GM13977 (cell line): ENCODE results near the gene PLPPR5.

Source experiments
- DNase-seq: peaks from one replicate; pipeline ENCODE4 v3.0.0; 2012; ENCODE audit warnings: low spot score
- CTCF ChIP-seq: IDR thresholded peaks from 2 replicates; pipeline ENCODE4 v1.5.1; 2012; ENCODE audit warnings: mild to moderate bottlenecking, control low read depth; ENCODE audit not compliant: insufficient read depth; ENCODE audit errors: extremely low read depth, missing control alignments
- in situ Hi-C: fragments of 300-500 bp; cut with MboI; formaldehyde crosslinking; loops from one replicate; pipeline ENCODE4 v1.12.0; 2022; ENCODE audit warnings: low sequenced_read_pairs, low pct_unique_long_range_greater_than_20kb, mixed read lengths, inconsistent platforms; ENCODE audit not compliant: unreplicated experiment

Gene PLPPR5

GRCh38 chr1:98937347-98937746 lies 67.3 kb downstream of the PLPPR5 start:
- no peak for TF ChIP-seq CTCF
- in situ Hi-C loops, result no loop called here
- DNase-seq, result no peak

- no peak for TF ChIP-seq CTCF
Observed at GRCh38 chr1:98932184-98932583, 72.5 kb downstream of the PLPPR5 start.

GRCh38 chr1:98931128-98931835 lies 73.4 kb downstream of the PLPPR5 start:
- no peak for TF ChIP-seq CTCF
- in situ Hi-C loops, result loop anchor here (5.0 kb wide), 1 partner anchor 49 kb away; no protein-coding TSS in a partner anchor
- DNase-seq, result no peak

More at GRCh38 chr1:98932184-98932583, 72.5 kb downstream of the PLPPR5 start:
- DNase-seq, result no peak
- in situ Hi-C loops, result loop anchor here (5.0 kb wide), 1 partner anchor 50 kb away; no protein-coding TSS in a partner anchor

GRCh38 chr1:98929437-98929836 lies 75.2 kb downstream of the PLPPR5 start:
- in situ Hi-C loops, result no loop called here
- DNase-seq, result no peak
- TF ChIP-seq CTCF, result no peak

- in situ Hi-C loops, result no loop called here
- no peak for TF ChIP-seq CTCF
- no peak for DNase-seq
Observed at GRCh38 chr1:98926597-98926996, 78.1 kb downstream of the PLPPR5 start.

- no peak for DNase-seq
- in situ Hi-C loops, result no loop called here
- no peak for TF ChIP-seq CTCF
Observed at GRCh38 chr1:98924977-98925376, 79.7 kb downstream of the PLPPR5 start.
